GM12864 (cell line): Measurements from ENCODE around the gene DYRK1A.
"Not testable (repeated sequence)": the region's sequence is repeated elsewhere in the genome, so short reads cannot be mapped to it uniquely, and the experiment has no call there.

Source experiments
- DNase-seq: peaks from one replicate; pipeline ENCODE4 v3.0.0-alpha.2; 2011; ENCODE audit warnings: low read depth
- H3K4me3 ChIP-seq: 2 replicates; pipeline ENCODE4 v1.5.1; 2011; ENCODE audit warnings: mild to moderate bottlenecking, low read depth, low read length, control low read depth
- CTCF ChIP-seq: IDR thresholded peaks from 2 replicates; pipeline ENCODE4 v1.5.1; 2011; ENCODE audit warnings: low read depth, mild to moderate bottlenecking, moderate library complexity, low read length, control low read depth, inconsistent platforms; ENCODE audit errors: missing control alignments

The DYRK1A gene

GRCh38 chr21:37520801-37521200 is 154.2 kb downstream of the DYRK1A start:
- no peak for TF ChIP-seq CTCF
- H3K4me3 ChIP-seq, result no peak overlapping the region
- no peak for DNase-seq

- no peak for DNase-seq
- TF ChIP-seq CTCF, result no peak
- no peak overlapping the region for H3K4me3 ChIP-seq
These were observed 155.1 kb downstream of the DYRK1A start for GRCh38 chr21:37521658-37522057.

- H3K4me3 ChIP-seq, result no peak overlapping the region
- TF ChIP-seq CTCF, result no peak
- DNase-seq, result no peak
These were observed 156.2 kb downstream of the DYRK1A start for GRCh38 chr21:37522641-37523295.

GRCh38 chr21:37524944-37525343 is 158.4 kb downstream of the DYRK1A start:
- DNase-seq, H3K4me3 ChIP-seq: not testable (repeated sequence)

- no peak for TF ChIP-seq CTCF
- no peak for DNase-seq
- H3K4me3 ChIP-seq, result no peak overlapping the region
These were observed 159.2 kb downstream of the DYRK1A start for GRCh38 chr21:37525810-37526209.

- no peak for DNase-seq
These were observed 160.5 kb downstream of the DYRK1A start for GRCh38 chr21:37527103-37527502.

GRCh38 chr21:37527716-37528115 is 161.1 kb downstream of the DYRK1A start:
- no peak overlapping the region for H3K4me3 ChIP-seq
- DNase-seq, result no peak
- no peak for TF ChIP-seq CTCF

More at GRCh38 chr21:37527103-37527502, 160.5 kb downstream of the DYRK1A start:
- H3K4me3 ChIP-seq, result no peak overlapping the region
- no peak for TF ChIP-seq CTCF
